HG03064 (cell line): Measurements from ENCODE around the gene PLEKHG5.
"Not testable (repeated sequence)": the region's sequence is repeated elsewhere in the genome, so short reads cannot be mapped to it uniquely, and the experiment has no call there.

Experiments
- ATAC-seq: cut with Tn5 transposase; IDR thresholded peaks from one replicate; pipeline ENCODE4 v1.9.1; 2021; ENCODE audit warnings: low read depth; ENCODE audit not compliant: unreplicated experiment

The PLEKHG5 gene

DNA sequence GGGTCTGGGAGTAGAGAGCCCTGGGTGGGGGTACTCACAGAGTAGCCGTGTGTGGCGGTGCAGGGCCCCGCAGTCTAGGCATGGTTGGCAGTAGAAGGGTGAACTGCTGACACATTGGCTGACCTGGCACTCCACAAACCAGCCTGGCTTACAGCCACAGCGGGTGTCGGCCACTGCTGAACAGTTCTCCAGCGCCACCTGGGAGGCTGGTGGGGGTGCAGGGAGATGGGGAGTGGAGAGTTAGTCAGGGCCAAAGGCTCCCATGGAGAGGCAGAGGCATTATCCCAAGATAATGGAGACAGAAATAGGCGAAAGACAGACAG lies 27.0 kb downstream of the PLEKHG5 start:
- ATAC-seq = no peak

DNA sequence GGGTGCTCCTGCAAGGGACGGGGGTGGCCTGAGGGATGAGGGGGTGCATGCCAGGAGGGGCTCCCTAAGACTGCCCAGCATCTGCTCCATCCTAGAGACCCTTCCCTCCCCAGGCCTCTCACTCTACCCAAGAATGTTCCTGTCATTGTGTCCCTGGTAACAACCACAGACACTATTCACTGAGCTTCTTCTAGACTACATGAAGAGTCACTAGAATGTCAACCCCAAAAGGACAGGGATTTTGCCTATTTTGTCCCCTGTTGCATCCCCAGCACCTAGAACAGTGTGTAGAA lies 28.4 kb downstream of the PLEKHG5 start:
- no peak for ATAC-seq

DNA sequence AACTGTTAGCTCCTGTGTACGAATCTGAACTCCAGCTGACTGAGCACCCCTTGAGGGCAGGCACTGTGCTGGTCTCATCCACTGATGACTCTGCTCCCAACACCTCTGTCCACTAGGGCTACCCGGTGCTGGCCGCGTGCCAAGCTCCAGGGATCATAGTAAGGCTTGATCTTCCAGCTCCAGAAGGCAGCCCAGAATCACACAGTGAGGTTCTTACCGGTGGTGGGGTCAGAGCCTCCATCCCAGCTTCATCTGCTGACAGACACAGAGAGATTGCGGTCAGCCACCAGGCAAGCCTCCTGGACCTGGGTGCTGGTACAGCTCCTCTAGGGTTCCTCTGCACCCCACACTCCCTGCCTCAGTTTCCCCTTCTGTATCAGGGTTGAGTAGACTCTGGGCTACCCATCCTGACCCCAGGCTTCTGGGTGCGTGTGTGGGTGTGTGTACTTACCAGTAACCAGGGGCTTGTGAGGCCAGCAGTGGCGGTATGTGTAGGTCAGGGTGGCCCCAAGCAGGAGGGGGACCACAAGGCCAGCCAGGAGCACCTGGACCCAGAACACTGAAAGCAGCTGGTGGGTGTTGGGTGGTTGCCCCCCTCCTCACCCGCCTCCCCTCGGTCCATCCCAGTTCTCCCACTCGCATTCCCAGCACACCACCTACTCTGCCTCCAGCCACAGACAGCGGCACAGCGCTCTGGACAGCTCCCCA lies 28.9 kb downstream of the PLEKHG5 start:
- no peak for ATAC-seq

GRCh38 chr1:6461538-6462411 lies 29.7 kb downstream of the PLEKHG5 start:
- no peak for ATAC-seq

DNA sequence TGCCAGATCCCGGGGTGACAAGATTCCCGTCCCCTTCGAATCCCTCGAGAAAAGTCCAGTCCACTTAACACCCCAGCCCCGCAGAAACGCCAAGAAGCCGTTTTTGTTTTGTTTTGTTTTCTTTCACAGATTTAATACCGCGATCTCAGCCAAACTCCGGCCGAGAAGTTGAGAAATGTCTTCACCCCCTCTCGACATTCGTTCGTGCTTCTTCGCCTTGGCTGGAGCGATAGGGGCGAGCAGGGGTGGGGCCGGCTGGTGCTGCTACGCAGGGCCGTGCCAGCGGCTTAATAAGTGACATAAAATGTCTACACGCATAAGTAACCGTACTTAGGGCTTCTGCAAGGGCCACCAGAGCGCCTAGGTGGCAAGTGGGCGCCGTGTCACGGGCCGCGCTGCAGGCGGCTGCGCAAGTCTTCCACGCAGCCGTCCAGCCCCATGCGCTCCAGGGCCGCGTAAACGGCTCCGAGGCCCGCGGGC lies 30.4 kb downstream of the PLEKHG5 start:
- no peak for ATAC-seq

- no peak for ATAC-seq
These were observed 31.0 kb downstream of the PLEKHG5 start for GRCh38 chr1:6460301-6461050.

GRCh38 chr1:6459850-6460265 lies 31.6 kb downstream of the PLEKHG5 start:
- no peak for ATAC-seq

- ATAC-seq = no peak
These were observed 34.5 kb downstream of the PLEKHG5 start for GRCh38 chr1:6456800-6457466.

DNA sequence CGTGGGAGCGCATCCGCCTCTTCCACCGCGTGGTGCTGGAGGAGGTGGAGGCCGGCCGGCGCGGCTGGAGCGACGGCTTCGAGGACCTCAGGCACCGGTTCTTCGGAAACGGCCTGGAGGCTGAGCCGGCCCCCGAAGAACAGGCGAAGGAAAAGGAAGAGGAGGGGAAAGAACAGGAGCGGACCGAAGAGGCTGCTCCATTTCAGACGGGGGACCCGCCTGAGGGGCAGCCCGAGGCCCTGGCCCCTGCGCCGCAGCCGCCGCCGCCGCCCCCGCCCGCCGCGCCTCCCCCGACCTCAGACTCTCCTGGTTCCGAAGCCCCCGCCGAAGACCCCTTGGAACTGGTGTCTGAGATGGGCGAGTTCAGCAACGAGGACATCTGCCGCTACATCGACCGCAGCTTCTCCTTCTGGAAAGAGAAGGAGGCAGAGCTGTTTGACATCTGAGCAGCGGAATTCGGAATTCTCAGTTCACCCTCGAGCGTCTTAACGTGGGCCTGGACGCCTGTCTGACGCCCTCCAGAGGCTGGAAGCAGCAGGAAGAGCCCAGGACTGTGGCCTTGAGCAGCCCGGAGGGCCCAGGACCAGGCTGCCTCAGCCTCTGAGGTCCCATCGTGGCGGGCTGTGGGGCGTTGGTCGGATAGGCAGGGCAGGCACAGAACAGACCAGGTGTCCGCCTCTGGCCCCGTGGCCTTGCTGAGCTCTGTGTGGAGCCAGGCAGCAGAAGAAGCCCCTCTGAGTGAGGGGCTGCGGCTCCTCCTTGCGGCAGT lies 35.5 kb downstream of the PLEKHG5 start:
- ATAC-seq = not testable (repeated sequence)

DNA sequence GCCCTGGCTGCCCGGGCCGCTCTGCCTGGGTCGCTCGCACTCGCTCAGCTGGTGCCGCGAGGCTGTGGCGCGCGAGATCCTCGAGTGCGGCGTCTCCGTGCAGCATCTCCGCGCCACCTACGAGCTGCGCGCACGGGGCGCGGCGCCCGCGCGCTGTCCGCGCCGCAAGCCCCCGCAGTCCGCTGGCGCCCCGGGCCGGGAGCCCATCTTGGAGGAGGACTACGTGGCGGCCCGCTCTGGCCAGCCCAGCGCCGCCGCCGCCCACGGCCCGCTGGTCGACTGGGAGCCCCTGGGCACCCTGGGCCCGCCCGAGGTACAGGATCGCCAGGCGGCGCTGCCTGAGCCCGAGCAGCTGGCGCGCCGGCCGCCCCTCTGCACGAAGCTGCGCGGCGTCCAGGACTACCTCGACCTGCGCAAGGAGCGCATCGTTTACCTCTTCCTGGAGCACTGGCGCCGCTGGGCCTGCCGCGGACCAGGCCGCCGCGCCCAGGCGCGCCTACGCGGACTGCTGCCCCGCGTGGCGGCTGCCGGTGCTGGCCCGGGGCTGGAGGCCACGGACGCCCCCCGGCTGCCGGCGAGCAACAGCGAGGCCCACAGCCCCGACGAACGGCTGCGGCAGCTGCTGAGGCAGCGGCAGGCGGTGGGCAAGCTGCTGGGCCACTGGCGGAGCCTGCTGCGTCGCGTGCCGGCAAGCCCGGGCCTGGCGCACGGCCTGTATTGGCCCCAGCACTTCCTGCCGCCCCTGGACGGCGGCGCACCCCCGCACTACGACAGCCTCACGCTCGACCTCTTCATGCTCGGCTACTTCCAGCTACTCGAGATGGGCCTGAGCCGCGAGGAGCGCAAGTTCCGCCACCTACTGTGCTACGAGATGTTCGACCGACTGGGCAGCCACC lies 36.4 kb downstream of the PLEKHG5 start:
- no peak for ATAC-seq

- ATAC-seq = not testable (repeated sequence)
These were observed 37.3 kb downstream of the PLEKHG5 start for GRCh38 chr1:6453895-6454855.

GRCh38 chr1:6450943-6451373 lies 40.5 kb downstream of the PLEKHG5 start:
- no peak for ATAC-seq

- not testable (repeated sequence) for ATAC-seq
These were observed 41.0 kb downstream of the PLEKHG5 start for GRCh38 chr1:6450486-6450885.

DNA sequence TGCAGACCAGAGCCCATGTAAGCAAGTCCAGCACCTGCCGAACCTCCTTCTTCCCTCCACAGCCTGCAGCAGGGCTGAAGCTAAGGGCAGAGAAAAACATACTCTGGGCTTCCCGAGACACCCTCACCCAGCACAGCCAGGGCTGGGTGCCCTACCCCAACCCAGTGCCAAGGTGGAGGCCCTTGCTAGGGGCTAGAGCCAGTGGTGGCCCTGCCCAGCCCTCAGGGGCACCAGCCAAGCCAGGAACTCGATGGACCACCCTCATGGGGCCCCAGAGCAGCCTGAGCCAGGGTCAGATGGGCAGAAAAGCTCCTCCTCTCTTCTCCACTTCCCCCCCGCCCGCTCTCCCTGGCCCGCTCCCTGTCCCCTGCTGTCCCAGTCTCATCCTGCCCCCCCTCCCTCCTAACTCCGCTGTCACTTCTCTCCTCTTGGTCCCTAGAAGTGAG lies 41.4 kb downstream of the PLEKHG5 start:
- ATAC-seq = no peak

DNA sequence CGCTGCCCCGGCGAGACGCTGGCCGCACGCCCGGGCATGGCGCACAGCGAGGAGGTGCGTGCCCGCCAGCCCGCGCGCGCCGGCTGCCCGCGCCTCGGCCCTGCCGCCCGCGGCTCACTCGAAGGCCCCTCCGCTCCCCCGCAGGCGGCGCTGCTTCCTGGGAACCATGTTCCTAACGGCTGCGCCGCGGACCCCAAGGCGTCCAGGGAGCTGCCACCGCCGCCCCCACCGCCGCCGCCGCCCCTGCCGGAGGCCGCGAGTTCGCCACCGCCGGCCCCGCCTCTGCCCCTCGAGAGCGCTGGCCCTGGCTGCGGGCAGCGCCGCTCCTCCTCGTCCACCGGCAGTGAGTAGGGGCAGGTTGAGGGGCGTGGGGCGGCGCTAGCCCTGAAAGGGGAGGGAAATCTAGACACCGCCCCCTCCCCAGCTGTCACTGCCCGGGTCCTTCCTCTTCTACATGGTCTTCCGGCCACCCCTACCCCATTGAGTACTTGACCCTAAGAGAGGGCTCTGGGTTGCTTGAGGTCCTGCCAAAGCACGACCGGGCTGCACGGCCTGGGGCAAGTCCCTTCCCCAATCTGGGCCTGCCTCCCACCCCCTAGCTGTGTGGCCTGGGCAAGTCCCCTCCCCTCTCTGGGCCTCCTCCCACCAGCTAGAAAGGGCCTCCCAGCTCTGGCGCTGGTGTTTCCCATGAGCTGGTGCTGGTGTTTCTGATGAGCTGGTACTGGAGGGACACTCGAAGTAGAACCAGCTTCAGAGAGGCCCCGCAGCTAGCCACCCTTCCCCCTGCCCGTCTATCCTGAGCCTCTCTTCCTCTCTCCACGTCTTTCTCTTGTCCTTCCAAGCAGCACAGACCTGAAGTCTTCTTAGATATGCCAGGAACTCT lies 42.5 kb downstream of the PLEKHG5 start:
- no peak for ATAC-seq

GRCh38 chr1:6447818-6448748 lies 43.4 kb downstream of the PLEKHG5 start:
- no peak for ATAC-seq
